HG03460 (cell line): Measurements from ENCODE around the gene DNAH17.

Experiments used
- ATAC-seq: cut with Tn5 transposase; IDR thresholded peaks from one replicate; pipeline ENCODE4 v1.9.1; 2021; ENCODE audit not compliant: unreplicated experiment

DNAH17 gene

GRCh38 chr17:78418326-78419026 is 158.7 kb downstream of the DNAH17 start:
- no peak for ATAC-seq

- no peak for ATAC-seq
These were observed 159.7 kb downstream of the DNAH17 start for GRCh38 chr17:78417531-78417909.

- no peak for ATAC-seq
These were observed 160.2 kb downstream of the DNAH17 start for GRCh38 chr17:78416791-78417530.

- ATAC-seq, result no peak
These were observed 161.1 kb downstream of the DNAH17 start for GRCh38 chr17:78415821-78416711.

- no peak for ATAC-seq
These were observed 162.7 kb downstream of the DNAH17 start for GRCh38 chr17:78414178-78415162.

GRCh38 chr17:78412403-78412802 is 164.8 kb downstream of the DNAH17 start:
- ATAC-seq, result no peak

GRCh38 chr17:78411241-78411857 is 165.8 kb downstream of the DNAH17 start:
- ATAC-seq, result no peak

- ATAC-seq, result no peak
These were observed 167.8 kb downstream of the DNAH17 start for GRCh38 chr17:78409191-78409928.

GRCh38 chr17:78408476-78409050 is 168.6 kb downstream of the DNAH17 start:
- no peak for ATAC-seq

GRCh38 chr17:78407387-78408000 is 169.7 kb downstream of the DNAH17 start:
- no peak for ATAC-seq

GRCh38 chr17:78406920-78407319 is 170.3 kb downstream of the DNAH17 start:
- no peak for ATAC-seq

GRCh38 chr17:78406396-78406795 is 170.8 kb downstream of the DNAH17 start:
- ATAC-seq, result no peak

GRCh38 chr17:78403822-78404221 is 173.4 kb downstream of the DNAH17 start:
- ATAC-seq, result no peak

- ATAC-seq, result no peak
These were observed 175.3 kb downstream of the DNAH17 start for GRCh38 chr17:78401891-78402290.

- ATAC-seq, result no peak
These were observed 175.9 kb downstream of the DNAH17 start for GRCh38 chr17:78401246-78401645.

GRCh38 chr17:78400581-78401240 is 176.5 kb downstream of the DNAH17 start:
- ATAC-seq, result no peak

GRCh38 chr17:78399693-78400144 is 177.5 kb downstream of the DNAH17 start:
- ATAC-seq, result no peak
